NCI-H345 treated with DMSO at 0.1 percent for 48 hours (cell line): ENCODE results near the gene PNPLA3.
A peak's percentile ranks its signal among the peaks of the same experiment; 100 is the strongest.

Experiments
- DNase-seq: peaks from one replicate; lab custom pipeline; 2025; ENCODE audit not compliant: unreplicated experiment; lab: John Stamatoyannopoulos, UW

PNPLA3 gene, protein sequence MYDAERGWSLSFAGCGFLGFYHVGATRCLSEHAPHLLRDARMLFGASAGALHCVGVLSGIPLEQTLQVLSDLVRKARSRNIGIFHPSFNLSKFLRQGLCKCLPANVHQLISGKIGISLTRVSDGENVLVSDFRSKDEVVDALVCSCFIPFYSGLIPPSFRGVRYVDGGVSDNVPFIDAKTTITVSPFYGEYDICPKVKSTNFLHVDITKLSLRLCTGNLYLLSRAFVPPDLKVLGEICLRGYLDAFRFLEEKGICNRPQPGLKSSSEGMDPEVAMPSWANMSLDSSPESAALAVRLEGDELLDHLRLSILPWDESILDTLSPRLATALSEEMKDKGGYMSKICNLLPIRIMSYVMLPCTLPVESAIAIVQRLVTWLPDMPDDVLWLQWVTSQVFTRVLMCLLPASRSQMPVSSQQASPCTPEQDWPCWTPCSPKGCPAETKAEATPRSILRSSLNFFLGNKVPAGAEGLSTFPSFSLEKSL

GRCh38 chr22:43923631-43924464 lies at the start of gene PNPLA3:
Gene PNPLA3, plus strand, starts transcription at chr22:43923805. Its CDS starts 107 bp downstream, at chr22:43923912.
- DNase-seq, result peak; percentile 56

GRCh38 chr22:43876866-43877509 lies 46.6 kb upstream of the PNPLA3 start:
- no peak for DNase-seq

DNA sequence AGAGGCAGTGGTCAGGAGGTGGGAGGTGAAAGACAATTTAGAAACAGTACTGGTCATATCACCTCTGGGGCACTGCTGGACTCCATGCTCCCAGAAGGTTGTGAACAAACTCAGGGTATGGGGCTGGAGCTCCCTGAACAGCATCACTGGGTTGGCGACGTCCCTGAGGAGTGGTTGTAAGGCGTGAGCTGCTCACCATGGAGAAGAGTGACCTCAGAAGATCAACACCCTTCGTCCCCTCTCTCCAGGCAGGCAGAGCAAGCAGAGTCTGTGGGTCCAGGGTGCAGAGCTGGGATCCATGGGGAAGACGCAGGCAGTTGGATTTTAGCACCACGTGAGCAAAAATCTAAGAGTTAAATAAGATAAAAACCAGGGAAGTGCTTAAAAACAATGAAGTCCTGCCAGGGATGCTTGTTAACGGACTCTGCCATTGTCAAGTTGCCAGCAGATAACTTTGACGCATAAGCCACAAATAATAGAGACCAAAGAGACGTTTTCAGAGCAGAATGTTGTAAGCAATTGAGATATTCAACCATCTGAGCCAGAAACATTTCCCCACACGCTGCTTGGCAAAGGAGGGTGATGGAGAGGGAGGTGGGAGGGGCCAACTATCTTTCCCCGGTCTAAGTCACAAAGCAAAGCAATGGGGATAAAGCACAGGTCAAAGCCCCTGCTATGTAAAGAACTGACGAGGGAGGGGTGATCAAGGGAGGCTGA lies 45.4 kb upstream of the PNPLA3 start:
- DNase-seq, result no peak

DNA sequence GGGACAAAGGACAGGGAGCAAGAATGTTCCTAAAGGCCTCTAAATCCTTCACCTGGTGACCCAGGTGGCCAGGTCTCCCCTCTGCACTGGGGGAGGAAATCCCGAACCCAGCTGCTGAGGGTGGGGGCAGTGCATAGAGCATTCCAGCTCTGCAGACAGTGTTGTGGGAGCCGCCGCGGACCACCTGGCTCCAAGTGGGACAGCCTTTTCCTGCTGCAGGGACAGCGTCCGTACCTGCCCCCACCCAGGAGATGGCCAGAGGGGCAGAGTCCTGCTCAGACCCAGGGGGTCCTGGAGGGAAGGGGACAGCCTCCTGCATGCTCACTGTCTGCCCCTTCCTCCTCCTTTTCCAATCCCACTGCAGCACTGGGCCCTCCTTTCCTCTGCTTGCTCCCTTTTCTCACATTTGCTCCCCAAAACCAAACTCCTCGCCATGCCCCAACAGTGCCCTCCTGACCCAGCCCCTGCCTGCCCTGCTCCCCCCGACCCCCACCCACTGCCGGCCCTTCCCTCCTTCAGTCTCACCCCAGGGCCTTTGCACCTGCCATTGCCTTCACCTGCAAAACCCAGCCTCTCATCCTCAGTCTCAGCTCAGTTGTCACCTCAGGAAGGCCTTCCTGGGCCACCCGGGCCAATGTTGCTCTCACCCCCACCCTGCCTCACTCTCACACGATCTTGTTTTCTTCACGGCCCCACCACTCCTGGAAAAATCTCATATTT lies 44.6 kb upstream of the PNPLA3 start:
- DNase-seq, result no peak

DNA sequence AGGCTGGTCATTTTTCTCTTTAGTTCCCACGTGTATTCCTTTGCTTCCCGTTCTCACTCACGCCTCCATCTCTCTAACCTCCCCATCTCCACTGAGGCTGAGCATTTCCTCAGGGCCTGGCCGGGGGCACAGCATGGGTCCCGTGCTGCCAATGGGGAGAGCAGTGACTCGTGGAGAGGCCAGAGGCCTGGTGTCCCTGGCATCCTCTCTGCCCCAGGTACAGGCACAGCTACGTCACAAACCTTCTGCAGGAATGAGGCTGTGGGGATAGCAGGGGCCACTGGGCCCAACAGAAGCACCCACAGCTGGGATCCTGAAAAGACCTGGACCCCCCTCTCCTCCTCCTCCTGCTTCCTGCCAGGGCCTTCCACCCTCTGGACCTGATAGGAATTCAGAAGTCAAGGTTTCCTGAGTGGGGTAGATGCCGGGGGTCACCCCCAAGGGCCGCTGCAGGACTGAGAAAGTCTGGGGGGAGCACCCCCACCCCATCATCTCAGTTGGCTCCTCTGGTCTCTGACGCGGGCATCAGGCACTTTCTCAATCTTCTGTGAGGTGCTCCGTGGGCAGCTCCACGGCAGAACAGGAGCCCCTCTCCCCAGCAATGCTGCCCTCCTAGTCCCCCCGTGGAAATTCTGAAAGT lies 43.6 kb upstream of the PNPLA3 start:
- DNase-seq, result no peak

DNA sequence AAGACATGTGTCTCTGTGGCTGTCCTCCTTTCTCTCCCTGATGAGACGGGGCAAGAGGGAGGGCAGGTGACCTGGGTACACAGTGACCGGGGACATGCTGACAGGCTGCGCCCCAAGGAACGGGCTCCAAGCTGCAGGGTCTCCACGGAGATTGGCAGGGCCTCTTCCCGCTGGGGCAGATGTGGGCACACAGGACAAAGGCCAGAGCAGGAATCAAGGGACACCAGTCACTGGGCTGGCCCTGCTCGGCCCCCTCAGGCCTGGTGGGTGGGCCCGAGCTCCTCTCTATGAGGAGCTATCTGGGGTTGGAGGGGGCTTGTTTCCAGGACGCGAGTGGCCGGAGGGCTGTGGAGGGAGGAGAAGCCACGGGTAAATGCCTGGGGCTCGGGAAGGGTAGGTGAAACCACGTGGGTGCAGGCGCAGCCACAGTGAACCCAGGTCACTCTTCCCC lies 43.0 kb upstream of the PNPLA3 start:
- DNase-seq, result no peak

GRCh38 chr22:43881091-43882061 lies 42.2 kb upstream of the PNPLA3 start:
- DNase-seq, result no peak

DNA sequence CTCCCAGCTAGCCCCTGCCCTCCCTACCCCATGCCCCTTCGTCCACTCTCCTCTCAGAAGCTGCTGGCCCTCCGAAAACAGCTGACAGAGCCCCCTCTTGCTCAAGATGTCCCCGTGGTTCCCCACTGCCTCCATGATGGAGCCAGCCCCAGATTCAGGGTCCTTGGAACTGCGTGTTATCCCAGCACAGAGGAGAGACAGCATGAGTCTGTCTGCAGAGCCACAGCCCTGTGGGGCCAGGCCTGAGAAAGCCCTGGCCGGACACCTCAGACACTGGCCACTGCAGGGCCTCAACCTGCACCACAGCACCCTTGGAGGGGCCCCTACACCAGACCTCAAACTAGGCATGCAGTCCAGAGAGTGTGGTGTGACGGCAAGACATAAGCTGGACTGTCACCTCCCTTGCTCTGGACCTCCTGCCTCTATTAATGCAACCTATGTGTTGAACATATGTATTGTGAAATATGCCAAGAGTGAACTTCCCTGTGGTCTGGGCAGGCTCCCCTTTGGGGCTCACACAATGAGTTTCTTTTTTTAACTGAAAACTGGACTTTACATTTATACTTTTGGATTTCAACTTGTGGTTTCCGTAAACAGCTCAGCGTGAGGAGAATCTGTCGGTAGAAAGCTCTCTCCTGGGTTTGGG lies 41.4 kb upstream of the PNPLA3 start:
- no peak for DNase-seq

DNA sequence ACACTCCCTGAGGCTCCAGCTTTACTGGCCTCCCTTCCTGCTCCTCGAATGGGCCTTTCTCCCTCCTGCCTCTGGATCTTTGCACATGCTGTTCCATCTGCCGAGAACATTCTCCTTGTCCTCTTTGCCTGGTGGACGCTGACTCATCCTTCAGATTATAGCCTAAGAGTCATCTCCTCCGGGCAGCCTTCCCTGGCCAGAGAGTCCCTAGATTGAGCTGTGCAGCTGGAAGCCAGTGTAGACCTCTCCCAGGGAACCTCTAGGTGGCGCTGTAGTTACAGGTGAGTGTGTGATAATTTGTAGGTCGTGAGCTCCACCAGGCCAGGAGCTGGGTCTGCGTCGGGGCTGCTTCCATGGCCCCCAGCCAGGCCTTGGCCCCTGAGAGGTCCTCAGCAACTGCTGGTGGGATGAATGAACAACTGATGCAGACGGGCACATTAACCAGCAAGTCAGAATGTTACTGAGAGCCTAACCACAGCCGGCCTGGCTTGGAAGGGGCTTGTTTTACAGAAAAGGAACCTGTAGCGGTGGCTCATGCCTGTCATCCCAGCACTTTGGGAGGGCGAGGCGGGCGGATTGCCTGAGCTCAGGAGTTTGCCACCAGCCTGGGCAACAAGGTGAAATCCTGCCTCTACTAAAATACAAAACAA lies 40.5 kb upstream of the PNPLA3 start:
- peak; percentile 25 for DNase-seq

DNA sequence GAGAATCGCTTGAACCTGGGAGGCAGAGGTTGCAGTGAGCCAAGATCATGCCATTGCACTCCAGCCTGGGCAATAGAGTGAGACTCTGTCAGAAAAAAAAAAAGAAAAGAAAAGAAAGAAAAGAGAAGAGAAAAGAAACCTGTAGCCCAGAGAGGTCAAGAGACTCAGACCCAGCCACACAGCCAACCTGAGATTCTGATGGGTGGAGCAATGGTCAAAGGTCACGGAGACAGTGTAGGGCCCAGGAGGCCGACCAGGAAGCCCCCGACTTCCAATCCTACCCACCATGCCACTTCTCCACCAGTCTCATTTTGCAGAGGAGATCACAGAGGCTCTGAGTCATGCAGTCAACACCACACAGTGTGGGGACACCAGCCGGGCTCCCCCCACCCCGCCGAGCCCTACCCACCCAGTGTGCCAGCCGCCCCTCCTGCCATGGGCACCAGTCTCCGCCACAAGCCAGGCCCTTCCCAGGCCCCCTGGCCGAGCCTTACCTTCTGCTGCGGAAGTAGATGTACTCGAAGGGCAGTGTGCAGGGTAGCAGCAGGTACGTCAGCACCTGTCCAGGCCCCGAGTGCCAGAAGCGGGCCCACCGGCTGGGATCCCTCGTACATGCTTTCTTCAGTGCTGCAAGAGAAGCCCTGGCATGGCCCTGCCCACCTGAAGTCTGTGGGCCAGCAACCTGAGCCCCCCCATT lies 39.7 kb upstream of the PNPLA3 start:
- DNase-seq, result no peak

DNA sequence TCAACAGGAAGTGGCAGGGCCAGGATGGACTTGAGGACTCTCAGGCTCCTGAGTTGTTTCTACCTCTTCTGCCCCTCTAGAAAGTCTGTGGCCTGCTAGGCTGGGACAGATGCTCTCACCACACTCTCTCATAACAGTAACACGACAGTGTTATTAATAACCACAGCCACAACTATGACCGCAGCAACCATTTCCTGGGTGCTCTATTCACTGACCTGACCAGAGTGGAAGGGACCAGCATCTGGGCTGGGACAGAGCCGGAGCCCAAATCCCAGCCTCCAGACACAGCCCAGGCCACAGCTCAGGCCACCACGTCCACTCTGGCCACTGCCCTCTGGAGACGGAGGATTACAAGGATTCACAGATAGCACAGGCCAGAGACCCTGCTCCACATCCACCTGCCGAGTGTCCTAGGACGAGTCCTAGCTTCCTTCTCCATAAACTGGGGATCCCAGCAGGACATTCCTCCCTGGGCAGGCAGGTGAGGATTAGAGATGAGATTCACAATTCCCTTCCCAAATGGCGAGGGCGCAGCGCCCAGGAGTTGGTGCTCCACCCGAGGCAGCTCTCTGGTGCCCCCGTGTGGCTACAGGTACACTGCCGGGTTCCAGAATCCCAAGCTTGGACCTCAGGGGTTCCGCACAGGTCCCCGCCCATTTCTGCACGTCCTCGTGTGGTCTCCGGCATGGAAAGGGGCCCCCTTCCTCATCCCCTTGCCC lies 38.8 kb upstream of the PNPLA3 start:
- DNase-seq, result peak; percentile 2

DNA sequence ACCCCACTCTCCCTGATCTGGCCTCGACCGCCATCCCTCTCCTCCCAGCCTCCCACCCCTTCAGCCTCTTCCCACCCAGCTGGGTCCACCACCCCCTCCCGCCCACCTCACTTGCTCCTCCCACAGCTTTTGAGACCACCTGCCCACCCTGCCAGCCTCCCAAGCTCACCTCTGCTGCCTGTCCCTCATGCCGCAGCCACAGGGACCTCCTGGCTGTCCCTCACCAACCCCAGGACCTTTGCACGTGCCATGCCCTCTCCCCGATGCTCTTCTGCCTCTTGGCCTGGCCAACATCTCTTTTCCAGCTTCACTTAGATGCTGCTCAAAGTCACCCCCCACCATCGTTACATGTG lies 38.3 kb upstream of the PNPLA3 start:
- DNase-seq, result no peak

- DNase-seq, result no peak
Observed at GRCh38 chr22:43885786-43886185, 37.8 kb upstream of the PNPLA3 start.

DNA sequence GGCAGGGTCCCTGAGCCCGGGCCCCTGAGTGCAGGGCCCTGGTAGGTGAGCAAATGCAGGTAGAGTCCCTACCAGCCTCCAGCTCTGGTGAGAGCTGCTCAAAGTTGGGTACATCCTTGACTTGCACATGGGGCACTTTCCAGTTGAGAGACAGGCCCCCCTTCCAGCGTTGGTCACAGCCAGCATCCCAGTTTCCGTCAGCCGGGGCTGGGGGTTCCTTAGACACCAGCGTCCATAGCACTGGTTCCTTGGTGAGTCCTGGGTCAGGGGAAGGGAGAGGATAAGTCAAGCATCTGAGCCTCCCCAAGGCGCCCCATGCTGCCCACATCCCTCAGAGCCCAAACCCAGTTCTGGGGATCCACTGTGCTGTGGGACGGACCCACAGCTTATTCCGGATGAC lies 37.4 kb upstream of the PNPLA3 start:
- DNase-seq, result no peak

DNA sequence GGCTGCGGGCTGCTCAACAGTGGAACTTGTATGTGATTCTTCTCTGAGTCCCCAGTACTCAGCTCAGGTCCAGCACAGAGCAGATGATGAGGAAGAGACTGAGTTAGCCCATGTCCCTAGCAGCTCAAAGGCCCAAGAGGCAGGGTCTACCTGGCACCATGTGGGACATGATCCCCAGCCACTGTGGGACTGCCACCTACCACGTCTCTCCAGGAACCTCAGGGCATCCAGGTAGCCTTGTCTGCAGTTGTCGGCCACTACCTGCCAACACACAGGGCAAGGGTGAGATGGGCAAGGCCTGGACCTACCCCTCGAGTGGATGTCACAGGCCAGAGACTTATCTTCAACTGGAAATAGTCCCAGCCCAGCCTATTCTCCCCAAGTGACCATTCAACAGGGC lies 36.2 kb upstream of the PNPLA3 start:
- no peak for DNase-seq

DNA sequence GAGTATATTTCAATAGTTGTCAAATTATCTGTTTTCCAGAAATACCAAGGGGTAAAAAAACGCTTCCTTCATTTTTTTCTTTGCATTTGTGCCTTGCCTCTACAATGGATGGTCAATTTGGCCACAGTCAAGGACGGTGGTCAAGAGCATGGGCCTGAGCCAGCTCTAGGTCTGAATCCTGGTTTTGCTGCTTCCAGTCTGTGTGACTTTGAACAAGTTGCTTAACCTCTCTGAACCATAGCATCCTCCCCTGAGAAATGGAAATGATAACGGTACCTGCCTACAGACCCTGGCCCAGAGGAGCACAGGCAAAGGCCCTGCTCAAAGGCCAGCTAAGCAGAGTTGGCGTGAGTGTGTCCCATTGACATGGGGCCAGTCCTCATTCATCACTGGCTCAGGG lies 34.9 kb upstream of the PNPLA3 start:
- no peak for DNase-seq
